ENCODE measurements around the gene CELF5.

CELF5 gene

DNA sequence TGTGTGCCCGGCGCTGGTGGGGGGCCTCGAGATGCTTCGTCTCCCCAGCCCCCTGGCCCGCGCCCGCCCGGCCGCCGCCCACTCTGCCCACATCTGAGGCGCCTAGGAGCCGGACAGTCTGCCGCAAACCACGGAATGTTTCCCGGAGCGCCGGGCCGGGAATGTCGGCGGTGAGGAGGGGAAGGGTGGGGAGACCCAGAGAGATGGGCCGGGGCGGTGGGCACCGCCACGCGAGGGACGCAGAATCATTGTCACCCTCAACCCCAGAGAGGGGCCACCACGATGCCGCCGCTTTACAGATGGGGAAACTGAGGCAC is 95.9 kb downstream of the CELF5 start:
- TF ChIP-seq, protein P1, sequence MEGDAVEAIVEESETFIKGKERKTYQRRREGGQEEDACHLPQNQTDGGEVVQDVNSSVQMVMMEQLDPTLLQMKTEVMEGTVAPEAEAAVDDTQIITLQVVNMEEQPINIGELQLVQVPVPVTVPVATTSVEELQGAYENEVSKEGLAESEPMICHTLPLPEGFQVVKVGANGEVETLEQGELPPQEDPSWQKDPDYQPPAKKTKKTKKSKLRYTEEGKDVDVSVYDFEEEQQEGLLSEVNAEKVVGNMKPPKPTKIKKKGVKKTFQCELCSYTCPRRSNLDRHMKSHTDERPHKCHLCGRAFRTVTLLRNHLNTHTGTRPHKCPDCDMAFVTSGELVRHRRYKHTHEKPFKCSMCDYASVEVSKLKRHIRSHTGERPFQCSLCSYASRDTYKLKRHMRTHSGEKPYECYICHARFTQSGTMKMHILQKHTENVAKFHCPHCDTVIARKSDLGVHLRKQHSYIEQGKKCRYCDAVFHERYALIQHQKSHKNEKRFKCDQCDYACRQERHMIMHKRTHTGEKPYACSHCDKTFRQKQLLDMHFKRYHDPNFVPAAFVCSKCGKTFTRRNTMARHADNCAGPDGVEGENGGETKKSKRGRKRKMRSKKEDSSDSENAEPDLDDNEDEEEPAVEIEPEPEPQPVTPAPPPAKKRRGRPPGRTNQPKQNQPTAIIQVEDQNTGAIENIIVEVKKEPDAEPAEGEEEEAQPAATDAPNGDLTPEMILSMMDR (IDR thresholded peaks at IDR 0.05; ENCODE audit: insufficient read depth, low read length, missing control alignments) = no peak
- CTCF ChIA-PET = no interaction called here
- no peak overlapping the region for H3K4me3 ChIP-seq (ENCODE audit: low read depth, low read length)
- DNase-seq (ENCODE audit: low read depth, low spot score) = no peak
- POLR2A ChIA-PET = no interaction called here

DNA sequence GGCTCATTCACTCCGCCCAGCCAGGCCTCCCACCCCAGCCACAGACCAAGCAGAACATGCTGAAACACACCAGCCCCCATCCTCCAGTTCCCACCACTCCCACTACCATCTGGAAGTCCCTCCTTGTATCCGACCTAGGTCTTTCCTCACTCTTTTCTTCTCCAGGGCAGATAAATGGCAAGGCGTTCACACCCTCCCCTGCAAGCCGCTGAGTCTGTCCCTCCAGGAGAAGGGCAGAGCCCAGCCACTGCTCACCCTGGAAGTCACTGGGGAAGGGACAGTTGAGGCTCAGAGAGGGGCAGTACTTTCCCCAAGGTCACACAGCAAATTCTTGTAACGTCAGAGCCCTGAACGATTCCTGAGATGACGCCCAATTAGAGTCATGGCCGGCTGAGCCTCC is 96.4 kb downstream of the CELF5 start:
- TF ChIP-seq, protein P1 (IDR thresholded peaks at IDR 0.05; ENCODE audit: insufficient read depth, low read length, missing control alignments) = no peak
- H3K4me3 ChIP-seq (ENCODE audit: low read depth, low read length) = no peak overlapping the region
- ChIA-PET POLR2A (no interaction called here), CTCF (interaction anchor here (1.8 kb wide), 1 partner anchor 152 kb away, joined by 11 read pairs; no protein-coding TSS in a partner anchor)
- no peak for DNase-seq (ENCODE audit: low read depth, low spot score)

DNA sequence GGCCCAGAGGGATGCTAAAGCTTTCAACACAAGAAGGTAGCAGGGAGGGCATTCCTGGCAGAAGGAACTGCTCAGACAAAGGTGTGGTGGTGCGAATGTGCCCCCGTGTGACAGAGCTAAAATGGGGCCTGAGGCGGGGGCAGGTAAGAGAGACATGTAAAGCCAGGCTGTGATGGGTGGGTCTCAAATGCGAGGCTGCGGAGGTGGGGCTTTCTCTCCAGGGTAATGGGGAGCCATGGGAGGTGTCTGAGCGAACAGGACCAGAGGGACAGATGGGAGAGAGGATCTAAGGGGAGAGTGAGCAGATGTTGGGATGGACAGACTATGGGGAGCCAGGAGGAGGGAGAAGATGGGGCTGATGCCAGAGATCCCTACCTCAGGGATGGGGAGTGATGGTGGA is 97.2 kb downstream of the CELF5 start:
- POLR2A ChIA-PET = no interaction called here
- CTCF ChIA-PET = interaction anchor here (1.2 to 1.8 kb wide), 2 partner anchors 149 to 151 kb away, joined by 4 to 11 read pairs; no protein-coding TSS in a partner anchor
- TF ChIP-seq, protein P1 (IDR thresholded peaks at IDR 0.05; ENCODE audit: insufficient read depth, low read length, missing control alignments) = no peak
- no peak for DNase-seq (ENCODE audit: low read depth, low spot score)
- H3K4me3 ChIP-seq (ENCODE audit: low read depth, low read length) = no peak overlapping the region

DNA sequence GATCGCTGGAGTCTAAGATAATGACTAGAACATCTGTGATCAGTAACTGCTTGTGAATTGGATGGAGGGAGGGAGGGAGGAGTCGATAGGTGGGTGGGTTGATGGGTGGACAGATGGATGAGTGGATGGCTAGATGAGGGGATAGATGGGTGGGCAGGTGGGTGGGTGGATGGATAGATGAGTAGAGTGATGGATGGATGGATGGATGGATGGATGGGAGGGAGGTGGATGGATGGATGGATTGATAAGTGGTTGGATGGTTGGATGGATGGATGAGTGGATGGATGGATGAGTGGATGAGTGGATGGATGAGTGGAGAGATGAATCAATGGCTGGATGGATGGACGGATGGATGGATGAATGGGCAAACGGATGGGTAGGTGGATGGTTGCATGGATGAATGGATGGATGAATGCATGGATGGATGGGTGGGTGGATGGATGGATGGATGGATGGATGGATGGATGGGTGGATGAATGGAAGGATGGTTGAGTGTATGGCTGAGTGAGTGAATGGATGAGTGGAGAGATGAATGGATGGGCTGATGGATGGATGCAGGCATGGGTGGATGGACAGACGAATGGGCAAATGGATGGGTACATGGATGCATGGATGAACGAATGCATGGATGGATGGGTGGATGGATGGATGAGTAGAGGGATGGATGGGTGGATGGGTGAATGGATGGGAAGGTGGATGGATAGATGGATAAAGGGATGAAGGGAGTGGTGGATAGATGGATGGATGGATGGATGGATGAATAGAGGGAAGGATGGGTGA is 97.9 kb downstream of the CELF5 start:
- POLR2A ChIA-PET = no interaction called here
- no peak for DNase-seq (ENCODE audit: low read depth, low spot score)
- H3K4me3 ChIP-seq (ENCODE audit: low read depth, low read length) = no peak overlapping the region
- CTCF ChIA-PET = interaction anchor here (1.2 to 1.8 kb wide), 2 partner anchors 149 to 150 kb away, joined by 4 to 11 read pairs; no protein-coding TSS in a partner anchor
- TF ChIP-seq, protein P1 (IDR thresholded peaks at IDR 0.05; ENCODE audit: insufficient read depth, low read length, missing control alignments) = no peak

DNA sequence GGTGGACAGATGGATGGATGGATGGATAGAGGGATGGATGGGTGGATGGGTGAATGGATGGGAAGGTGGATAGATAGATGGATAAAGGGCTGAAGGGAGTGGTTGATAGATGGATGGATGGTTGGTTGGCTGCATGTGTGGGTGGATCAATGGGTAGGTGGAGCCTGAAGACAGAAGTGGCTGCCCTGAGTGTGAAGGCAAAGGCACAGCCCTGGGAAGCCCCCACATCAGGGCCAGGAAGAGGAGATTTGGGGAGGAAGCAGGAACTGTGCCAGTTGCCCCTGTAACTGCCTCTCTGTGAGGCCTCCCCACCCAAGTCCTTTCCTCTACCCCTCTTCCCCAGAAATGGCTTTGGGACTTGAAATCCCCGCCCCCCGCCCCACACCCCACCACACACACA is 98.6 kb downstream of the CELF5 start:
- POLR2A ChIA-PET = no interaction called here

DNA sequence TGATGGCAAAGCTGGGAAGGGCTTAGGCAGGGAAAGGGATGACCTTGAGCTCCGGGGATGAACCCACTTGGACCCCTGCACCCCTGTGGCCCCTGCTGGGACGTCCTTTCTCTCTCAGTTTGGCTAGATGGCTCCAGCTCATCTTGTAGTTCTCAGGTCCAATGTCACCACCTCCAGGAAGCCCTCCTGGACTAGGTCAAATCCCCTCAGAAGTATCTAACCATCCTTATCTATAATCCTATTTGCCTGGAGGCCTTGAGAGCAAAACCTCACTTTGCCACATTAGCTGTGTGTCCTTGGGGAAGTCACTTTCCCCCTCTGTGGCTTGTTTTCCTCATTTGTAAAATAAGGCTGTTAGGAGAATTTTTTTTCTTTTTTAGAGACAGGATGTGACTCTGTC is 99.2 kb downstream of the CELF5 start:
- POLR2A ChIA-PET = no interaction called here
- DNase-seq (ENCODE audit: low read depth, low spot score) = no peak
- TF ChIP-seq, protein P1 (IDR thresholded peaks at IDR 0.05; ENCODE audit: insufficient read depth, low read length, missing control alignments) = no peak
- H3K4me3 ChIP-seq (ENCODE audit: low read depth, low read length) = no peak overlapping the region
- CTCF ChIA-PET = interaction anchor here (0.8 to 1.5 kb wide), 8 partner anchors 8 to 164 kb away, joined by 3 to 18 read pairs (median 4); no protein-coding TSS in a partner anchor

More for the DNA sequence above, 98.6 kb downstream of the CELF5 start:
- CTCF ChIA-PET = interaction anchor here (0.8 to 1.5 kb wide), 8 partner anchors 7 to 165 kb away, joined by 3 to 18 read pairs (median 4); no protein-coding TSS in a partner anchor
- DNase-seq (ENCODE audit: low read depth, low spot score) = no peak
- no peak overlapping the region for H3K4me3 ChIP-seq (ENCODE audit: low read depth, low read length)
- TF ChIP-seq, protein P1 (IDR thresholded peaks at IDR 0.05; ENCODE audit: insufficient read depth, low read length, missing control alignments) = no peak
